Body of pancreas (tissue), 4 donors: ENCODE results near the gene KCNT2. TPM values are rescaled to one million over a fixed set of nuclear protein-coding genes. Genes with fewer than 3 reads are reported as not detected.

Experiments
- ATAC-seq: fragments of 150-250 bp; one replicate; pipeline ENCODE4 v1.9.1; 2016
- DNase-seq, 4 donors: peaks; one replicate each; pipeline ENCODE4 v3.0.0-alpha.2; 2019
- H3K27ac ChIP-seq, 4 donors: fragments of 200-600 bp; sonication (generic); 1 replicate in 3 of 4; 2 replicates in 1 of 4; pipeline versions ENCODE4 v1.5.1 to v1.6.1; 2016 to 2019; ENCODE audit warnings: mild to moderate bottlenecking in 1 of 4, mixed read lengths in 1 of 4, moderate library complexity in 1 of 4
- H3K27me3 ChIP-seq, 2 donors: fragments of 200-600 bp; sonication (generic); one replicate each; pipeline ENCODE4 v1.6.0; 2016; ENCODE audit warnings: mild to moderate bottlenecking in 1 of 2
- H3K36me3 ChIP-seq, 2 donors: fragments of 200-600 bp; sonication (generic); replicated peaks in 1 of 2; 2 replicates each; pipeline ENCODE4 v1.5.1; 2016; ENCODE audit warnings: low read depth in 2 of 2; ENCODE audit not compliant: insufficient read depth in 1 of 2
- H3K4me1 ChIP-seq: fragments of 200-600 bp; sonication (generic); one replicate; pipeline ENCODE4 v1.6.0; 2016
- H3K4me3 ChIP-seq, 2 donors: fragments of 200-600 bp; sonication (generic); 1 replicate in 1 of 2; 2 replicates in 1 of 2; pipeline ENCODE4 v1.5.1; 2016 to 2019
- H3K9me3 ChIP-seq, 3 donors: fragments of 200-600 bp; sonication (generic); 1 replicate in 2 of 3; 2 replicates in 1 of 3; pipeline ENCODE4 v1.5.1; 2016
- CTCF ChIP-seq, 7 experiments: fragments of 450-650 bp in 4 of 7; fragments of 200-600 bp in 3 of 7; sonication (generic) in 3 of 7; IDR thresholded peaks; one replicate each; pipeline ENCODE4 v1.5.1; 2016 to 2019; ENCODE audit warnings: antibody characterized with exemption in 7 of 7
- POLR2A ChIP-seq, 3 donors: fragments of 450-650 bp; IDR thresholded peaks; one replicate each; pipeline ENCODE4 v1.6.1; 2016; ENCODE audit warnings: antibody characterized with exemption in 3 of 3, mild to moderate bottlenecking in 2 of 3
- WGBS, 2 donors: methylation state at CpG; one replicate each; pipeline ENCODE4 v1.1.5; 2017; 5-methylcytosine and 5-hydroxymethylcytosine counted together
- intact Hi-C: fragments of 100-400 bp; cut with DNase I; formaldehyde crosslinking; loops from one replicate; pipeline ENCODE4 v1.15.1; 2023
- total RNA-seq, 2 donors: library from RNA; depleted of rRNA; stranded (reverse); fragments of >200 nt; gene quantifications; one replicate each; pipeline ENCODE4 v1.1.0, GENCODE V29; 2016

The KCNT2 gene
- total RNA-seq, 2 donors from 2014 or later = 0.78 to 0.99 TPM

GRCh38 chr1:196306421-196306820 is 301.8 kb downstream of the KCNT2 start:
- Histone ChIP-seq H3K27me3 (no peaks in the 10 kb centered on the region), H3K36me3 (no peaks in the 10 kb centered on the region), H3K4me1 (no peaks in the 10 kb centered on the region), H3K27ac (no peak overlapping the region), H3K4me3 (no peak overlapping the region), H3K9me3 (no peaks in the 10 kb centered on the region)
- intact Hi-C loops = no loop called here
- no peak for TF ChIP-seq POLR2A (IDR thresholded peaks at IDR 0.05)
- no peak for DNase-seq
- ATAC-seq = no peak
- WGBS, 2 donors = 44 to 45% methylated on average over 2 of the region's 2 CpGs

GRCh38 chr1:196305216-196305615 is 303.0 kb downstream of the KCNT2 start:
- Histone ChIP-seq H3K4me1 (no peaks in the 10 kb centered on the region), H3K27me3 (no peaks in the 10 kb centered on the region), H3K27ac (no peak overlapping the region), H3K4me3 (no peak overlapping the region), H3K36me3 (no peaks in the 10 kb centered on the region), H3K9me3 (no peaks in the 10 kb centered on the region)
- WGBS, 2 donors = 70 to 90% methylated on average over 2 of the region's 2 CpGs
- no peak for DNase-seq
- intact Hi-C loops = no loop called here
- ATAC-seq = no peak
- TF ChIP-seq POLR2A (IDR thresholded peaks at IDR 0.05) (no peak), CTCF (IDR thresholded peaks at IDR 0.05) (no peak)

GRCh38 chr1:196302981-196303380 is 305.3 kb downstream of the KCNT2 start:
- intact Hi-C loops = no loop called here
- no peak for DNase-seq
- H3K27ac ChIP-seq = no peak overlapping the region
- no peaks in the 10 kb centered on the region for H3K9me3 ChIP-seq
- no peak for ATAC-seq
- H3K4me3 ChIP-seq = no peak overlapping the region
- no peaks in the 10 kb centered on the region for H3K27me3 ChIP-seq
- H3K36me3 ChIP-seq = no peaks in the 10 kb centered on the region
- TF ChIP-seq CTCF (IDR thresholded peaks at IDR 0.05) = no peak
- TF ChIP-seq POLR2A (IDR thresholded peaks at IDR 0.05) = no peak
- no peaks in the 10 kb centered on the region for H3K4me1 ChIP-seq

GRCh38 chr1:196302420-196302819 is 305.8 kb downstream of the KCNT2 start:
- Histone ChIP-seq H3K27me3 (no peaks in the 10 kb centered on the region), H3K36me3 (no peaks in the 10 kb centered on the region), H3K27ac (no peak overlapping the region), H3K9me3 (no peaks in the 10 kb centered on the region), H3K4me1 (no peaks in the 10 kb centered on the region), H3K4me3 (no peak overlapping the region)
- intact Hi-C loops = no loop called here
- no peak for TF ChIP-seq POLR2A (IDR thresholded peaks at IDR 0.05)
- no peak for TF ChIP-seq CTCF (IDR thresholded peaks at IDR 0.05)
- DNase-seq (no peak), ATAC-seq (no peak)
- 55% methylated on average over 1 of the region's 1 CpG for WGBS, 2 donors

- intact Hi-C loops = no loop called here
- H3K9me3 ChIP-seq = no peaks in the 10 kb centered on the region
- H3K36me3 ChIP-seq = no peaks in the 10 kb centered on the region
- H3K27ac ChIP-seq = no peak overlapping the region
- no peaks in the 10 kb centered on the region for H3K27me3 ChIP-seq
- TF ChIP-seq CTCF (IDR thresholded peaks at IDR 0.05) (no peak), POLR2A (IDR thresholded peaks at IDR 0.05) (no peak)
- H3K4me1 ChIP-seq = no peaks in the 10 kb centered on the region
- DNase-seq = no peak
- ATAC-seq = no peak
- H3K4me3 ChIP-seq = no peak overlapping the region
Measured at GRCh38 chr1:196295766-196296165, 312.5 kb downstream of the KCNT2 start.
